Inflammatory macrophage treated with lipopolysaccharide for 4 hours (primary cell): Measurements from ENCODE around the gene GADL1.

Experiments
- DNase-seq: peaks from one replicate; pipeline ENCODE4 v3.0.0-alpha.2; 2020

Gene GADL1

DNA sequence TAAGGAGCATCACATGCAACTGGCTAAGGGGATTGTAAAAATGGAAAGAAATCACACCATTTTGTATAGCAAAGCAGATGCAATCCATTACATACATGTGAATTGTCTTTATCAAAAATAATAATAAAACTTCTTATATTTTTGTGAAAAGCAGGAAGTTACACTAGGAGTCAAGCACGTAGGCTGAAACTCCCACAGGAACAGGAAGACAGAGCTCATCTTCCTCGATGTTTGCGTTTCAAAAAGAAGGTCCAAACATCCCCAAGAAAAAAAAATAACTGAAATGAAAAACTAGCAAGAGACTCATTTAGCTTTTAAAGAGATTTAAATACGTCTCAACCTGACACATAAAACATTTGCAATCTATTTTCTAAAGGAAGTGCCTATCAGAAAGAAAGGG, 181.5 kb downstream of the GADL1 start:
- DNase-seq, result peak; percentile 42

DNA sequence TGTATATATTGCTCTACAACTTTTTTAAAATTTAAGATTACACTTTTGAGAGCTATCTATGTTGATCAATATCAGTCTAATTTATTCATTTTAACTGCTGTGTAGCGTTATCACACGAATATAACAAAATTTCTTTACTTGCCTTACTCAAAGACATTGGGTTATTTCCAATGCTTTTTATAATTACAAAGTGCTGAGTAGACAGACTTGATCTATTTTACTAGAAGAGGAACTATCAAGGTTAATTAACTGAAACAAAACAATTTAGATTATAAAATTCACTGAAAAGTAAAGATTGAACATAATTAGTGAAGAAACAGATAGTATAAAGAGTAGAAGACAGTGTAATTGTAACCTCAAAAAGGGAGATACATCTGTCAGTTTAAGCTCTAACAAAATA, 182.6 kb downstream of the GADL1 start:
- no peak for DNase-seq

DNA sequence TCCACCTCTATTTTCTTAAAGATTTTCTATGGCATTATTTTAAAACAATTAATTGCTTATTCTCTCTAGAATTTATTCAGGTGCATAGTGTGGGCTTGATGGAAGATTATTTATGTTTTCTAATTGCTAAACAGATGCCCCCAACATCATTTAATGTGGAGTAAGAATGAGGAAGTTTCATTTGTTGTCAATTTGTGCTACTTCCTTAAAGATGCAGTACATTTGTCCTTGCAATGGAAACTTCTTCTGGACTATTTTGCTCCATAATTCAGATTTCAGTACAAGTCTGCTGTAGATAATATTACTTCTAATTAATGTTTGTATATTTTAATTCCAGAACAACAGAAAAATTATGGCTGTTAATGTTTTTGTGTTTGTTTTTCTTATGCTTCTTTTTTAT, 183.3 kb downstream of the GADL1 start:
- DNase-seq, result peak; percentile 27

DNA sequence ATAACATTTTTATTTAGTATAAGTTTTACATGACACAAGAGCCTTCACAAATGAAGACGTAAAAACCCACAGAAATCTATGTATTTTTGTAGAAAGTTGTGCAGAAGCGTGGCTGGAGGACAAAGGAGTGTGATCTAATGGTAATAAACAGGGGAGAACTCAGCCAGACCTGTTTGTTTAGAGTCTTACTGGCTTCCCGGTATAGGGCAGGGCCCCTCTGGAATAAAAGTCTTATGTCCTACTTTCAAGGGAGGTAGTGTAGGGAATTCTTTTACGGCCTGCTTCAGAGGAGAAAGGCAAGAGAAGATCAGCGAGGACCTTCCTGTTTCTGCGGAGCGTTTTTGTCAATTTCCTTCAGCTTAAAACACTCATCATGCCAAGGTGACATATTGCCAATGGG, 184.4 kb downstream of the GADL1 start:
- no peak for DNase-seq

DNA sequence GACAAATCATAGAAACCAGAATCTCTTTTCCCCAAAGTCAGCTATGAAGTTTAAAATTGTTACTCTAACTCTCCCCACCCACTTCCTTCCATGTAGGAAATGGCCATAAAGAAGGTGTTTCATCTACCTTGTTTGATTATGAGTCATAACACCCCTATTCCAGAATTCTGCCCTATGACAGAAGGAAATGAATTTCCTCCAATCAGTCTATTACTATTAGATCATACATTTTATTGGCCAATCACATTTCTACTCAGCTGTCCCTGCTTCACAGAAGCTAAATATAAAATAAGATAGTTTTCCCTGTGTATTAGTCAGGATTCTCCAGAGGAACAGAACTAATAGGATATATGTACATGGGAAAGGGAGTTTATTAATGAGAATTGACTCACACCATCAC, 186.0 kb downstream of the GADL1 start:
- no peak for DNase-seq

DNA sequence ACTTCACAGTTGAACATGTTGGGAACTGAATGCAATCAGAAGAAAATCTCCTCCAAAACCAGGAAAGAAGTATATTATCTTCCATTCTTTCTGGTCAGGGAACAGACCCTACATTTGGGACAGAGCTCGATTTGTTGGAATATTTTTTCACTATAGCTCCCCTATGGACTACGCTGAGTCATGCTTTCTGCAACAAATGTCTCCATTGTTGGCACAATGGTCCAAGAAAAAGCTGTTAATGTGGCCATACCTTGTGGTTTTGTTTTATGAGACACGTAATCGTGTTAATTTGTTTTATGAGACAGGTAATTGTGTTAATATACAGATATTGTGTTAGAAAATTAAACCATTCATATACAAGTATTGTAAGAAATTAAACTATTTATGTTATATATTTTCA, 186.6 kb downstream of the GADL1 start:
- DNase-seq, result no peak

DNA sequence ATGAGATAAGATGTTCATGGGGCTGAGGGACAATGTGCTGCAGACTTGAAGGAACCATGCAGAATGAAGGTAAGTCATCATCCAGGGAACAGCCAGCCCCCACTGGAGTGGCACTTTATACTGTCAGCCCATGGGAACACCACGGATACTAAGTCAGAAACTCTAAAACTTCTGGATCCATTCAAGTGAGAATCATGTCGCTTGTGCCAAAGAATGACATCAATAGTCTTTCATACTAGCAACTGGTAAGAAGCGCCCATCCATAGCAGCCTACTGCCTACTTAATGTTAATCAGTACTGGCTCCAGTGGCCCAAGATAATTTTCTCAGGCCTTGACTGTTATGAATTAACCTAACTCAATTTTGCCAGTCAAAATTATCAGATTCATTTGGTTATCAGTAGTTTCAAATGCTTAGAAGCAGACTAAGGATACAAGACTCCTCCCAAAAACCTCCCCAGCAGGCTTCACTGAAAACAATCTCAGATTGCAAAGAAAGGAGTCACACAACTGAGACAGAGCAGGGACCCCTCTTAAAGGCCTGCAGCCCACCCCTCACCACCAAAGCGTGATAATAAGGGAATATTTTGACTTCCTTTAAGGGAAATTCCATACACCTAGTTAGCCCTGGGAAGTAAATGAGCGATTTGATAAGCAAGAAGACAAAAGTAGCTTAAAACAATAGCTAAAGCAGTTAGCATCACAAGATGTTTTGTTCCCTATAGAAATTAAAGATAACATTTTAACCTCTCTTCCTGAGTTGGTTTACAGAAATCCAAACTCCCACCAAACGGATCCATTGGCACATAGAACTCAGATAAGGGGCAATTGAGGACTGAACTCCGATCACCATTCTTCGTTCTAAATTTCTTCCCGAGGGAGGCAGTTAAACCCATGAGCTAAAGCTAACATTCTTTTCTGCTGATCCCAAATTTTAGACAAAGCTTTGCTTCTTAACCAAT, 189.2 kb downstream of the GADL1 start:
- no peak for DNase-seq

DNA sequence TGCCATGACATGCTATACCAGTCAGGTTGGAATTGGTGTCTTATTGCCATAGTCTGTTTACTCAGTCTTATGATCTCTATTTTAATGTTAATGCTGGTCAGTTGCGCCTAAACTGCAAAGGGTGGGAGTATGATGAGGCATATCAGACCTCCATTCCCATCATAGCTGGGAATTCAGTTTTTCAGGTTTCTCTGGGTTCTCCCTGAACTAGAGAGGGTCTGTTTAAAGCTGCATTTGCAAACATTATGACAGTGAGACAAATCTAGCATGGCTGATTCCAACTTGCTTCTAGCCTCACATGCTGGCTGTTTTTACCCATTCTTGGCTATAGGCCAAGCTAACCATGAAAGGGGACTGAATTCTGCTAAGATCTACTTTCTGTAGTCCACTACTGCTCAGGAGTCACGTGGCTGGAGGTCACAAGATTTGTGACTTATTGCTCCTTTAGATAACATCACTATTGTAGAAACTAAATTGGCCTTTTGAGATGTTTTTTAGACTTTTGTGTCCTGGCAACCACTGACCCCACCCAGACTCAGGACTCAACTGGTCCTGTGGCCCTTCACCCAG, 191.5 kb downstream of the GADL1 start:
- DNase-seq, result peak; percentile 32

DNA sequence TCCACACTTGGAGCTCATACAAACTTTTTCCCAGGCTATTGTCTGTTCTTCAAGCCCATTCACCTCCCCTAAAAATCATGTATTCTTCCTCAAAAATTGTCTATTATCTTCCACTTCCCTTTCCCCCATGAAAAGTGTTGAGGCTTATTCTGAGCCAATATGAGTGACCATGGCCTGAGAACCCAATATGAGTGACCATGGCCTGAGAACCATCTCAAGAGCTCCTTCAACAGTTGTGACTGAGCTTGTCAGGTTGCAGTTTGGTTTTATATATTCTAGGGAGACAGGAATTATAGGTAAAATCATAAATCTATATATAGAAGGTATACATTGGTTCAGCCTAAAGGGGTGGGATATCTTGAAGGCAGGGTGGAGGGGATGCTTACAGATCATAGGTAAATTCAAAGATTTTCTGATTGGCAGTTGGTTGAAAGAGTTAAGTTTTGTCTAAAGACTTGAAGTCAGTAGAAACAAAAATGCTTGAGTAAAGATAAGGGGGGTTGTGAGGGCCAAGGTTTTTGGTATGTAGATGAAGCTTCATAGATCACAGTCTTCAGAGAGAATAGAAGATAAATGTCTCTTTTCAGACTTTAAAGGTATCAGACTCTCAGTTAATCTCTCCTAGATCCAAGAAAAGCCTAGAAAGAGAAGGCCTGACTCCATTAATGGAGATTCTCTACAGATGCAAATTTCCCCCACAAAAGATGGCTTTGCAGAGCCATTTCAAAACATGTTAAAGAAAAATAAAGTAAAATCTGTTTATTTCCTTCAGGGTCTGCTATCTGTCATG, 192.2 kb downstream of the GADL1 start:
- DNase-seq, result no peak

DNA sequence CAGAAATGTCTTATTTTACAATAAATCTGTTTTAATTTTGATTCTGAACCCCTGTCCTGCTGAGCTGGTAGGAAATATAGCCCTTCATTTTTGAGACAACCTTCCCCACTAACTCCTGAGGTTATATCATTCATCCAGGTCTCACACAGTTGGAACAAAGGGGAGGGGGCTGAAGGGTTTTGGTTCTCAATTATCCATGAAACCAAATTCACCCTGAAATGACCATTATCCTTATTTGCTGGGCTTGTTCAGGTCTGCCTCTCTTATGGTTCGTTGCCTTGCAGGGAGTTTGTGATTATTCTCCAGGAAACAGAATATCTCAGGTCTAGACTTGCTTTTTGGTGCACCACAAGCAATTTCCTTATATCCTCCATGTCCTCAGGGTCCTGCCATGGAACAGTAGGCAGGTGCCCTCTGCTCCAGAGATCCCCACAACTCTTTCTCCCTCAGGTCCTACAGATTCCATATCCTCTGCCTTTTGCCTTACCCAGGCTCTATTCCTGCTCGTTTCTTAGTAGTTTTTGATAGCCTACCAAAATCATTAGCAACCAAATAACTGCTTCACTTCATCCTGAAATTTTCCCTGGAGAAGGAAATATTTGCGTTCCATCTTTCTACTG, 193.6 kb downstream of the GADL1 start:
- no peak for DNase-seq

DNA sequence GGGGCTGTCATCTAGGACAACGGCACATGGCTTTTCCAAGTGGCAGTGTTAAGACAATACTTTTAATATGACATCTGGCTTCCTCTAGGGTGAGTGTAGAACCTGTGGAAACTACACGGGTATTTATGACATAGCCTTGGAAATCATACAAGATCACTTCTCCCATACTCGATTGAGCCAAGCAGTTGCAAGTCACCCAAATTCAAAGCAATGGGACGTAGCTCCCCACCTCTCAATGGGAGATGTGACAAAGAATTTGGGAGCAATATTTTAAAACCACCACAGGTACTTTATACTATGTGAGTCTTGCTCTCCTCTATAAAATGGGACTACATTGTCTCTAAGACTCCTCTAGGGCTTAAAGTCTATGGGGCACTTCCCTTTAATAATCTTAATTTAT, 194.5 kb downstream of the GADL1 start:
- DNase-seq, result no peak

DNA sequence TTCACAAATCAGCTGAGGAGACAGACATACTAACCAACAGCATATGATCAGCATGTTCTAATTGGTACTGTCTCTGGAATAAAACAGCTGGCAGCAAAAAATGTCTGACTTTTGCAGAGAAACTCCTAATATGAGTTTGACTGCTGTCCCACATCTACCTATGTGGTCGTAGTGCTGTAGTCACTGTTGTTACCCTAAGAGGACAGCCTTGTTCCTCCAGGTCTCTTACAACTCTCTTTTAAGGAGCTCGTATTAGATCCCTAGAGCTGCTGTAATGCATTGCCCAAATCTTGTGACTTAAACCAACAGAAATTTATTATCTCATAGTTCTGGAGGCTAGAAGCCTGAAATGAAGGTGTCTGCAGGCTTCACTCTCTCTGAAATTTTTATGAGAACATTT, 195.9 kb downstream of the GADL1 start:
- DNase-seq, result no peak

DNA sequence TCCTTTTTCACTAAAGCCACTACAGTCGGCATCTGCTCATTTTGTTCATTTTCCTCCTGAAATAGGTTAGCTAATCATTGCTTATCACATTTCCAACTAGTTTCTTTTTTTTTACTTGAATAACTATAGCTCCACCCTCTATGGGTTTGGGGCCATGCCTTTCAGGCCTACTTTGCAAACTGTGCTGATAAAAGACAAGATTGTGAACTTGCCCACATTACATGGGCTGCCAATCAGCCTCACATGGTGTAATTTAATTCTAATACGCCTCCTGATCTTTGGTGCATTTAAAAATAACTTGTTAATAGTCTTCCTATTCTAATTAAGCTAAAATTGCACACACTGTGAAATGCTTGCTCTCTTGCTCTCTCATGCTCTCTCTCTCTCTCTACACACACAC, 197.6 kb downstream of the GADL1 start:
- no peak for DNase-seq

DNA sequence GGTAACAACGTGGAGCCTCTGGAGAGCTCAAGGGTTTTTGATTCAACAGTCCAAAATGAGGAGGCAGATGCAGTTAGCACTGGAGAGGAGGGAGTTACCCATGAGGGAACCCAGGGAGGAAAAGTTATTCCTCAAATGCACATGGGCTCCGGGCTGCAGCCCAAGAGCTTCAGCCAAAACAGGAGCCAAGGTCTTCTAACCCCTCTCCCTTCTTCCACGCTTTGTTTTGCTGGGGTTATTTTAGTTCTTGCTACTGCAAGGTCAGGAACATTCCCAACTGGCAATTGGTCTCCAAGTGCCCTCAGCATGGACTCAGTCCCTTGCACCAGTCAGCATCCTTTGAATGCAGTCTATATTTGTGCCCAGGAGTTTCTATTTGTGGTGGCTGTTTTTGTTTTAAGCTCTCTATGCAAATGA, 198.1 kb downstream of the GADL1 start:
- DNase-seq, result no peak

DNA sequence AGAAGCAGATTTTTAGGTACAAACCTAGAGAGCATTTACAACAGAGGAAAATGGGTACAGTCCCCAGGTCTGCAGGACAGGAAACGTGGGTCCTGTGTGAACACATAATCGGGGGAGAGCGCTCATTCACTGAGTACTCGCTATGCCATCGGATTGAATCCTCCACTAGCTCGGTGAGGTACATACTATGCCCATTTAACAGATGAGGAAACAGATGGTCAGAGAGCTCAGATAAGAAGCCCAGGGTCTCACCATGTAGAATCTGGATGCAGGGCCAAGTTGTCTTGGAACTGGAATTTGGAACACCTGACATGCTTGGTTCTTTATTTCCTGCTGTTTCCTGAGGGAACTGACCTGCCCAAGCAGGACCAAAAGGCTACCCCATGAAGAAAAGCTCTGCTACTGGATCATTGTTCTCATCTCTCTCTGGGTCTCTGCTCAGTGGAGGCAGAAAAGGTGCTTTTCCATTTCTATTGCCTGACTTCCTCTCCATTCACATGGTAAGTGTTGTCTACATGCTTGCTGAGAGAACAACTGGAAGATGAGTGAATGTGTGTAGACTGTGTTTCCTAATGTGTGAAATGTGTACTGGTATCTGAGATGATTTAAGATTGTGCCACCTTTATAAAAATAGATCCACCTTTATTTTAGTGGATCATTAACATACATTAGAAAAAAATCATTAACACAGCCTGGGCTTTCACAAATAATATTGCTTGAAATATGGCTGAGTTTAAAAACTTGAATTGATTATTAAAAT, 199.0 kb downstream of the GADL1 start:
- DNase-seq, result no peak

DNA sequence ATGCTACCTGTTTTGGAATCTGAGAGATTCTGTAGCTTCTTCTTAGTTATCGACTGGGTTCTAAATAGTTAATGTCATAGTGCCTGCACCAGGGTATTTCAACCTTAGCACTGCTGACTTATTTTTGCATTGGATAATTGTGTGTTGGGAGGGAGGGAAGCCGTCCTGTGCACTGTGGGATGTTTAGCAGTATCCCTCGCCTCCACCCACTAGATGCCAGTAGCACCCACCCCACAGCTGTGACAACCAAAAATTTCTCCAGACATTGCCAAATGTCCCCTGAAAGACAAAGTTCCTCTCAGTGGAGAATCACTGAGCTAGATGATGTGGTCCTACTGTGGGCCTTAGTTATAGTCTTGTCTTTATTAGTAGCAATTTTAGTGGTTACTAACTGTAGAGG, 199.8 kb downstream of the GADL1 start:
- no peak for DNase-seq

DNA sequence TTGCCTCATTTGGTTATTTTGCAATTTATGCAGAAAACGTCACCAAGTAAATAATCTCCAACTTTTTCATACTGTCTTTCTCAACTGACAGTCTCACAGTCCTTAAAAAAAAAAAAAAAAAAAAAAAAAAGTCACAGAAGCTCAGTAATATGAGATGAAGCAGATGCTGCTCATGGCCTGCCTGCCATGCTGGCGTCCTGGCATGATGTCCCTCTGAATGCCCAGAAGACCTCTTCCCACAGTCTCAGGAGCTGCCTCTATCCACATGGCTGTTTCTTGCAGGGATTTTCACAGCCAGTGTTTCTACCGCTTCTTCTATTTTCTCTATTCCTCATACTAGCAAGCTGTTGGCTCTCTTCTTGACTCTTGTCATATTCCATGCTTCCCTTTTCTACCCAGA, 200.3 kb downstream of the GADL1 start:
- DNase-seq, result no peak

DNA sequence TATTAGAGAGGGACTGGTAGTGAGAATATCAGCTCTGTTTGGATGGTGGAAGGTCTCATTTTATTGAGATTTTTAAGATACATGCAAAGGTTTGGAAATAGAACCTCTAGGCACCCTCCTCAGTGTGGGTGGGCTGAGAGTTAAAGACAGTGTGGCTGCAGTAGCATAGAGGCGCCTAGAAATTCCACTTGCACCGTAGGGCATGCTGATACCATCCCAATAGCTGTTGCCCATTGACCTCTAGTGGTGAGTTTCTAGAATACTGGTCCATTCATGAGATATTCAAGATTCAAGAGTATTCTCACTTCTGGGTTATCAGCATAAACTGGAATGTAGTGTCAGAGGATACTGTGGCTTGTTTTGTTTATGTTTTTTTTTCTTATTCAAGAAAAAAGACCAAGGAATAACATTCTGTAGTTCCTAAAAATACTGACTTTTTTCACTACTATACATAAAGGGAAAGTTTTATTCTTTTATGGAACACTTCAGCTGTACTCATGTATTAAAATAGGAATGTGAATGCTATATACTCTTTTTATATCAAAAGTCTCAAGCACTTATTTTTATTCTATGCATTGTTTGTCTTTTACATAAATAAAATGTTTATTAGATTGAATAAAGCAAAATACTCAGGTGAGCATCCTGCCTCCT, 200.9 kb downstream of the GADL1 start:
- DNase-seq, result peak; percentile 76

DNA sequence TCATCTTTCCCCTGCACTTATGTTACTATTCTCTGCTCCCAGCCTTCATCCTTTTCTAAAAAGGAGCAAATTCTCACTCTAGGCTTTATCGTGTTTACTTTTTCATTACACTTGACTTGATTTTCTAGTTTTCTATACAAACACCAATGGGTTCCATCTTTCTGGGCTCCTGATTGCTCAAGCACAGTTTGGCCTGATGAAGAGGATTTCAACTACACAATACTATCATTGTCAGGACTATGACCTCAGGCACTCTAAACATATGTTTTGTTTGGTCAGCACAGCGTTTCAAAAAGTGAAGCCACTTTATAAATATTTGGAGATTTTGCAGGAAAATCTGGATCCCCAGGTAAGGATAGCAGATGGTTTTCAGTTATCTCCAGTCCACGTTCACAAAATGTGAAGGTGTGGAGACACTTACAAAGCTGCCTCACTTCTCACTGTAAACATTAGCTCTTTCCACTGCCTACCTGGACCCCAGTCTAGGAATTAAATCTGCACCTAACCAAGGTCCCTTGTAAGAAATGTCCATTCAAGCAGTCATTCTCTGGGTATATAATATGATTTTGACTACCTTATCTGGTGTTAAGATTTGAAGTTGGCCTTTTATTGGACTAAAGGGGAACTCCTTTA, 201.8 kb downstream of the GADL1 start:
- no peak for DNase-seq

DNA sequence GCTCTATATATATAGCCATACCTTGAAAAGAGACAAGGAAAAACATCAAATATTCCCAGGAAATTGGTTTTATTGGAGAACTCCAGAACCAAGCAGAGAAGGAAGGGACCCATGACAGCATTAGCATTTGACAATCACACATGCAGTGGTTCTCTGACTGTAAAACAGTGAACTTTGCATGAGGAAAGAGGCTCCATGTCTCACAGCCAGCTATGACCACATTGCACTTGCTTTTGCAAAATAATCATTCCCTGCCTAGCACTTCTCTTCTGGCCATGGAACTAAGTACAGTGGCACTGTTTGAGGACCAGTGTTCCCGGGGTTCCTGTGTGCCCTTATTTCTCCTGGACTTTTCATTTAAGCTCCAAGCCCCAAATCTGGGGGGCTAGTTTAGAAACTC, 202.5 kb downstream of the GADL1 start:
- DNase-seq, result peak; percentile 40

DNA sequence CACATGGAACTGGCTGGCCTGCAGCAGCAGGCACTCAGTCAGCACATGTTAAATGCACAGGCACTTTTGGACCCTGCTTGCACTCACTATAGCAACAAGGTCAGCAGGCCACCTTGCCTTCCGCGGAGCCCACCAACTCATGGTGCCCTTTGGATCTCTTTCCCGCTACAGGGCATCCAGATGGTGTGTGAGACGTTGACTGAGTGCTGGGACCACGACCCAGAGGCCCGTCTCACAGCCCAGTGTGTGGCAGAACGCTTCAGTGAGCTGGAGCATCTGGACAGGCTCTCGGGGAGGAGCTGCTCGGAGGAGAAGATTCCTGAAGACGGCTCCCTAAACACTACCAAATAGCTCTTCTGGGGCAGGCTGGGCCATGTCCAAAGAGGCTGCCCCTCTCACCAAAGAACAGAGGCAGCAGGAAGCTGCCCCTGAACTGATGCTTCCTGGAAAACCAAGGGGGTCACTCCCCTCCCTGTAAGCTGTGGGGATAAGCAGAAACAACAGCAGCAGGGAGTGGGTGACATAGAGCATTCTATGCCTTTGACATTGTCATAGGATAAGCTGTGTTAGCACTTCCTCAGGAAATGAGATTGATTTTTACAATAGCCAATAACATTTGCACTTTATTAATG, 203.1 kb downstream of the GADL1 start:
- no peak for DNase-seq
